GM12878 (cell line): Measurements from ENCODE around the gene TSC2. TPM values are rescaled to one million over a fixed set of nuclear protein-coding genes. Genes with fewer than 3 reads are reported as not detected.

Experiments used
- ATAC-seq: fragments of 200-7000 bp; cut with Tn5 transposase; 3 replicates; pipeline ENCODE4 v1.9.1; 2020; ENCODE audit warnings: mild to moderate bottlenecking, moderate library complexity
- BruUV-seq: library from RNA; stranded (reverse); fragments of 400-500 nt; replicated peaks from 2 replicates; lab custom pipeline; 2021; lab: Mats Ljungman, UMichigan
- CTCF ChIA-PET: fragments of 300-600 bp; sonication (Branson Sonifier 250); formaldehyde crosslinking; extraction: SDS; loops from one replicate; lab custom pipeline; 2021; ENCODE audit warnings: inconsistent platforms; lab: Yijun Ruan, JAX
- POLR2A ChIA-PET: fragments of 350-600 bp; formaldehyde crosslinking; extraction: SDS; loops from one replicate; lab custom pipeline; 2021; ENCODE audit warnings: inconsistent platforms; lab: Charles Lee
- RAD21 ChIA-PET: fragments of 300-600 bp; sonication (Branson Sonifier 250); formaldehyde crosslinking; loops from one replicate; lab custom pipeline; 2023; ENCODE audit warnings: antibody characterized with exemption; ENCODE audit not compliant: unreplicated experiment; lab: Charles Lee
- SMC1A ChIA-PET: fragments of 300-600 bp; sonication (Branson Sonifier 250); formaldehyde crosslinking; loops from one replicate; lab custom pipeline; 2023; ENCODE audit not compliant: unreplicated experiment, uncharacterized antibody; lab: Charles Lee
- DNase-seq: peaks from one replicate; pipeline ENCODE4 v3.0.0-alpha.2; 2011; ENCODE audit warnings: low read depth, low spot score
- FAIRE-seq: peaks from 3 replicates; lab custom pipeline; 2011; peaks lifted over from hg19 to GRCh38; lab: Jason Lieb, UNC
- H2AFZ ChIP-seq: 2 replicates; pipeline ENCODE4 v1.6.0; 2011; ENCODE audit warnings: low read depth, low read length, control low read depth; ENCODE audit not compliant: control insufficient read depth
- H3K27ac ChIP-seq: 2 replicates; pipeline ENCODE4 v1.5.1; 2011; ENCODE audit warnings: control low read depth; ENCODE audit not compliant: control insufficient read depth, insufficient read depth
- H3K27me3 ChIP-seq, 2 experiments: replicated peaks in 1 of 2; 2 replicates each; pipeline versions ENCODE4 v1.6.0 to v1.6.1; 2011; ENCODE audit warnings: low read length in 1 of 2; ENCODE audit not compliant: control insufficient read depth in 2 of 2, insufficient read depth in 2 of 2
- H3K36me3 ChIP-seq, 2 experiments: 2 replicates each; pipeline ENCODE4 v1.5.1; 2011; ENCODE audit warnings: low read length in 1 of 2; ENCODE audit not compliant: control insufficient read depth in 2 of 2, insufficient read depth in 2 of 2
- H3K4me1 ChIP-seq: 2 replicates; pipeline ENCODE4 v1.6.1; 2011; ENCODE audit warnings: mild to moderate bottlenecking, low read length, moderate library complexity, mixed read lengths; ENCODE audit not compliant: control insufficient read depth, insufficient read depth
- H3K4me2 ChIP-seq: 2 replicates; pipeline ENCODE4 v1.6.0; 2011; ENCODE audit warnings: control low read depth; ENCODE audit not compliant: control insufficient read depth, insufficient read depth
- H3K4me3 ChIP-seq: fragments of 200-600 bp; sonication (generic); 2 replicates; pipeline ENCODE4 v1.5.1; 2016
- H3K79me2 ChIP-seq: 2 replicates; pipeline ENCODE4 v1.6.0; 2011; ENCODE audit warnings: low read length; ENCODE audit not compliant: control insufficient read depth, insufficient read depth
- H3K9ac ChIP-seq: 2 replicates; pipeline ENCODE4 v1.8.0; 2011; ENCODE audit warnings: low read length, control low read depth, mixed read lengths; ENCODE audit not compliant: control insufficient read depth, insufficient read depth
- H3K9me3 ChIP-seq: replicated peaks from 3 replicates; pipeline ENCODE4 v1.5.1; 2011; ENCODE audit warnings: mild to moderate bottlenecking, low read length; ENCODE audit not compliant: control insufficient read depth, insufficient read depth
- H4K20me1 ChIP-seq: 2 replicates; pipeline ENCODE4 v1.6.0; 2011; ENCODE audit not compliant: control insufficient read depth, insufficient read depth
- ATF7 ChIP-seq: fragments of 450-650 bp; IDR thresholded peaks from 2 replicates; pipeline ENCODE4 v1.6.1; 2016; ENCODE audit warnings: low read depth, mild to moderate bottlenecking
- BHLHE40 ChIP-seq, 2 experiments: fragments of 450-650 bp in 1 of 2; IDR thresholded peaks; 2 replicates each; pipeline ENCODE4 v1.6.1; 2011 to 2017; ENCODE audit warnings: low read depth in 2 of 2, borderline replicate concordance in 1 of 2, improper control_type of control experiment in 1 of 2, low read length in 1 of 2, mild to moderate bottlenecking in 1 of 2
- CEBPZ ChIP-seq: fragments of 150-350 bp; IDR thresholded peaks from 2 replicates; pipeline ENCODE4 v1.6.1; 2016; ENCODE audit warnings: low read depth, low read length
- DPF2 ChIP-seq: fragments of 450-650 bp; IDR thresholded peaks from 2 replicates; pipeline ENCODE4 v1.6.1; 2017; ENCODE audit warnings: mild to moderate bottlenecking
- HCFC1 ChIP-seq: fragments of 150-350 bp; IDR thresholded peaks from 2 replicates; pipeline ENCODE4 v1.6.1; 2014; ENCODE audit warnings: low read length
- HDGF ChIP-seq: fragments of 450-650 bp; IDR thresholded peaks from 2 replicates; pipeline ENCODE4 v1.6.1; 2016; ENCODE audit warnings: antibody characterized with exemption
- NR2C2 ChIP-seq: IDR thresholded peaks from 2 replicates; pipeline ENCODE4 v1.6.1; 2011; ENCODE audit warnings: borderline replicate concordance, low read depth; ENCODE audit not compliant: control insufficient read depth, insufficient read length
- PAX5 ChIP-seq: IDR thresholded peaks from 2 replicates; pipeline ENCODE4 v1.6.1; 2011; ENCODE audit warnings: low read depth, low read length, borderline replicate concordance
- POLR2A ChIP-seq: IDR thresholded peaks from 2 replicates; pipeline ENCODE4 v1.6.1; 2011; ENCODE audit warnings: low read depth, mild to moderate bottlenecking, low read length
- WRNIP1 ChIP-seq: IDR thresholded peaks from 2 replicates; pipeline ENCODE4 v1.6.1; 2011; ENCODE audit warnings: low read depth, low read length, improper control_type of control experiment, borderline replicate concordance
- ZBED1 ChIP-seq: IDR thresholded peaks from 2 replicates; pipeline ENCODE4 v1.6.1; 2016; ENCODE audit warnings: borderline replicate concordance
- ZNF592 ChIP-seq: fragments of 450-650 bp; IDR thresholded peaks from 2 replicates; pipeline ENCODE4 v1.6.1; 2017; ENCODE audit warnings: mild to moderate bottlenecking, moderate library complexity
- ZNF622 ChIP-seq: fragments of 450-650 bp; IDR thresholded peaks from 2 replicates; pipeline ENCODE4 v1.6.1; 2017; ENCODE audit warnings: mild to moderate bottlenecking, inconsistent platforms
- WGBS: methylation state at CpG from one replicate; pipeline ENCODE4 v1.1.6; 2016; ENCODE audit warnings: low lambda C conversion rate; ENCODE audit not compliant: insufficient replicate concordance, insufficient coverage; ENCODE audit errors: missing lambda C conversion rate; 5-methylcytosine and 5-hydroxymethylcytosine counted together
- in situ Hi-C: fragments of 300-500 bp; cut with MboI; formaldehyde crosslinking; loops from 9 replicates; pipeline ENCODE4 v1.14.3; 2018; ENCODE audit warnings: mixed read lengths
- intact Hi-C: fragments of 100-400 bp; cut with micrococcal nuclease; formaldehyde crosslinking; loops from one replicate; pipeline ENCODE4 v1.14.2; 2022; ENCODE audit not compliant: unreplicated experiment
- polyA plus RNA-seq, 11 experiments: library from polyadenylated mRNA; depleted of rRNA in 4 of 11; unstranded in 6 of 11; stranded (reverse) in 5 of 11; fragments of >200 nt; fragmentation: Nextera tagmentation in 4 of 11; fragmentation: Illumina TruSeq in 1 of 11; extraction: Ambion mirVana in 4 of 11; extraction: Trizol in 1 of 11; gene quantifications; 1 replicate in 1 of 11; 2 replicates in 10 of 11; pipeline versions ENCODE4 v1.2.1 to v1.2.3, GENCODE V29; 2011 to 2016; ENCODE audit warnings: inconsistent platforms in 2 of 11, missing spikeins in 2 of 11, low read depth in 1 of 11
- total RNA-seq, 4 experiments: library from RNA; depleted of rRNA in 3 of 4; stranded (reverse); fragments of >200 nt in 3 of 4; fragmentation: Illumina TruSeq in 1 of 4; extraction: Trizol in 1 of 4; gene quantifications; 2 replicates each; pipeline versions ENCODE4 v1.2.1 to v1.2.3, GENCODE V29; 2013 to 2021

Gene TSC2
- total and polyA plus RNA-seq, 10 of the 15 experiments (the other 5 are each of a cell fraction or from before 2014, with no cell fraction given): 1.6 to 77.0 (median 21.6) TPM

GRCh38 chr16:2083409-2083808, 35.6 kb downstream of the TSC2 start:
- SMC1A ChIA-PET: no interaction called here
- no peaks in the 10 kb centered on the region for H3K79me2 ChIP-seq
- H2AFZ ChIP-seq: no peak overlapping the region
- DNase-seq (no peak), ATAC-seq (no peak), FAIRE-seq (no peak)
- no peaks in the 10 kb centered on the region for H3K9me3 ChIP-seq
- RAD21 ChIA-PET: no interaction called here
- no peak overlapping the region for H3K4me2 ChIP-seq
- peaks cover 0 to 2% of the 10 kb centered on the region in 2 experiments; a peak in 3 of 4 replicates for H3K36me3 ChIP-seq
- in situ Hi-C loops (loop anchor here (10.0 kb wide), 1 partner anchor 61 kb away; the partner anchor contains the start of gene RAB26), intact Hi-C loops (no loop called here)
- H3K27ac ChIP-seq: no peak overlapping the region
- no peak overlapping the region for H3K4me3 ChIP-seq
- no peaks in the 10 kb centered on the region for H4K20me1 ChIP-seq
- no peak overlapping the region for H3K9ac ChIP-seq
- 90% methylated on average over 19 of the region's 19 CpGs for WGBS
- POLR2A ChIA-PET: no interaction called here
- TF ChIP-seq BHLHE40 (IDR thresholded peaks at IDR 0.05; ENCODE audit: borderline replicate concordance in 1 of 2, low read depth in 2 of 2, low read length in 1 of 2) (peak in 1 of 2 experiments; percentile 51; a peak in 1 of 4 replicates), POLR2A (0 out of 2 replicates have a peak, but pooled peaks have one; percentile 4), HDGF (no peak), PAX5 (no peak), ZNF622 (no peak), NR2C2 (no peak), DPF2 (no peak), ZNF592 (no peak), HCFC1 (no peak), ATF7 (no peak), WRNIP1 (no peak), ZBED1 (no peak), CEBPZ (no peak)
- H3K27me3 ChIP-seq: no peaks in the 10 kb centered on the region
- no peaks in the 10 kb centered on the region for H3K4me1 ChIP-seq
- CTCF ChIA-PET: interaction anchor here (1.1 kb wide), 1 partner anchor 57 kb away, joined by 3 read pairs; no protein-coding TSS in a partner anchor
- no TSS peak for BruUV-seq
